ENCODE data around the gene SLC29A2.
"Not testable (repeated sequence)": the region's sequence is repeated elsewhere in the genome, so short reads cannot be mapped to it uniquely, and the experiment has no call there.

SLC29A2 gene

GRCh38 chr11:66320289-66320688 is 51.3 kb downstream of the SLC29A2 start:
- H3K9ac ChIP-seq (ENCODE audit: low read length); H3K36me3 ChIP-seq (ENCODE audit: control insufficient read depth, insufficient read depth, low read length); H3K27me3 ChIP-seq (ENCODE audit: control insufficient read depth, insufficient read depth, low read length); H3K4me3 ChIP-seq (ENCODE audit: low read depth, low read length); H3K9me3 ChIP-seq (ENCODE audit: control insufficient read depth, insufficient read depth, low read depth, low read length); H3K27ac ChIP-seq (ENCODE audit: low read depth, low read length): not testable (repeated sequence)
- peaks cover 35% of the 10 kb centered on the region for H3K4me1 ChIP-seq (ENCODE audit: control insufficient read depth, insufficient read depth, low read length)

DNA sequence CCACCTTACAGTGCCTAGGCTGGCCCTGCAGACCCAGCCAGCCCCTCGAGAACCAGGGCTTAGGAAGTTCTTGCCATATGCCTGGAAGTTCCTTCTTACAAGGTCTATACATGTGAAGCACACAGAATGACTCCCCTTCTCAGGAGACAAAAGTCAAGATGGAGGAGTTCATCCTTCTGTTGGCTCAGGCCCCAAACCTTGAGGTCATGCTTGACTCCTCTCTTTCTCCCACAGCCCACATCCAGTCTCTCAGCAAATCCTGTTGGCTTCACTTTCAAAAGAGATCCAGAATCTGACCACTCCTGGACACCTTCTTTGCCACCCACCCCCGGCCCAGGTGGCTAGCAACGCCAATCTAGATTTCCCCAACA is 53.0 kb downstream of the SLC29A2 start:
- H3K27ac ChIP-seq (ENCODE audit: low read depth, low read length), result no peak overlapping the region
- H3K9ac ChIP-seq (ENCODE audit: low read length), result no peak overlapping the region
- no peak overlapping the region for H3K4me3 ChIP-seq (ENCODE audit: low read depth, low read length)
- H3K27me3 ChIP-seq (ENCODE audit: control insufficient read depth, insufficient read depth, low read length), result no peaks in the 10 kb centered on the region; the same call in 1 of the 2 replicates
- peaks cover 29% of the 10 kb centered on the region for H3K4me1 ChIP-seq (ENCODE audit: control insufficient read depth, insufficient read depth, low read length)
- peaks cover 4% of the 10 kb centered on the region; the same call in 1 of the 2 replicates for H3K9me3 ChIP-seq (ENCODE audit: control insufficient read depth, insufficient read depth, low read depth, low read length)
- no peaks in the 10 kb centered on the region for H3K36me3 ChIP-seq (ENCODE audit: control insufficient read depth, insufficient read depth, low read length)

DNA sequence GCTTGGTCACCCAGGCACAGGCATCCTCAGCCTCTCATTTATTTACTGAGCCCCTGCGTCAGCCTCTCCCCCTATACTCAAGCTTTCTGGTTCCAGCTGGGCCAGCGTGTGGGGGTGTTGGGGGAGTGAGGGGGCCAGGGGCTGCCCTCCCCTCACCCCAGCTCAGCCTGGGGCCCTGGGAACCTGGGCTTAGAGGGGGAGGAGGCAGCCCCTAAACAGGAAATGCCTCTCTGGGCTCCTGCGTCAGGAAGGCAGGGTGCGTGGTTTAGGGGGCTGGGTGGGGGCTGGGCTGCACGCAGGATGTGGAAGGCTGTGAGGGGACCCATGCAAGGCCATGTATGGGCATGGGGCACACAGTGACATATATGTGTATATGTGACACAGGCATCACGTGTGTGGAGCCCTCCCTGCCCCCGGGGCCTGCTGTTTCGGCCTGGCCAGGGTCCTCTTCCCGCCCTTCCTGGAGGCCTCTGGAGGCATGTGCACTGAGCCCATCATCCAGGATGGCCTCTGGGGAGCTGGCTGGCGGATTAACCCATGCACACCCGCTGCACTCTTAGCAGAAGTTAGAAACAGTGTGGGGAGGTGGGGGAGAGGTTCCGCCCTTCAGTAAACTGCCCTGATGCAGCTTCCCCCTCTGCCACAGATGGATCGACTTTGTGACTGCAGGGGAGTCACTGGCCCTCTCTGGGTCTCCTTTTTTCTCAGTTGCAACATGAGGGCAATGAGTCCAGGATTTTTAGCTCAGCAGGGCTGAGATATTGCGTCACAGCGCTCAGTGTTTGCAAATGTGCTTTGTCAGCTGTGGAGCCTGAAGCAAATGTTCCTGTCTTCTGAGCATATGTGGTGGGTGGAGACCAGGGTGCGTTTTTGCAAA is 53.6 kb downstream of the SLC29A2 start:
- Histone ChIP-seq H3K36me3 (ENCODE audit: control insufficient read depth, insufficient read depth, low read length) (no peaks in the 10 kb centered on the region), H3K4me1 (ENCODE audit: control insufficient read depth, insufficient read depth, low read length) (peaks cover 29% of the 10 kb centered on the region), H3K9ac (ENCODE audit: low read length) (peak overlapping the region; percentile 20), H3K9me3 (ENCODE audit: control insufficient read depth, insufficient read depth, low read depth, low read length) (peaks cover 4% of the 10 kb centered on the region; the same call in 1 of the 2 replicates), H3K4me3 (ENCODE audit: low read depth, low read length) (0 out of 2 replicates have a peak overlapping the region, but pooled peaks have one; percentile 1), H3K27ac (ENCODE audit: low read depth, low read length) (peak overlapping the region; percentile 43; the same call in 1 of the 2 replicates), H3K27me3 (ENCODE audit: control insufficient read depth, insufficient read depth, low read length) (no peaks in the 10 kb centered on the region; the same call in 1 of the 2 replicates)

DNA sequence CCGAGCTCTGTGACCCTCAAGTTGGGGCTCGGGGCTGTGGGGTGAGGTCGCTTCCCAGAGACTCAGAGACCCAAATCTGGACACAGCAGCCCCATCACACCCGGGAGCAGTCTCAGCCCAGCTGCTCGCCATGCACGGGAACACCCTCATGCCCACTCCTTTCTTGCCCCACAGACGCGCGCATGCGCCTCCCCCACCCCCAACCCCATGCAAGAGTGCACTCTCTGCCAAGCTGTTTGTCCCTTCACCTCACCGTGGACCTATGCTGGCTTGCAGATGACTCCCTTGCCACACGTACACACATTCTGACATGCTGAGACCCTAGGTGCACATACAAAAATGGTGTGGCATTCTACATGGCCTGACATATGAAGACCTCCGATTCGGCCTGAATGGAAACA is 54.2 kb downstream of the SLC29A2 start:
- Histone ChIP-seq H3K27me3 (ENCODE audit: control insufficient read depth, insufficient read depth, low read length) (no peaks in the 10 kb centered on the region; the same call in 1 of the 2 replicates), H3K36me3 (ENCODE audit: control insufficient read depth, insufficient read depth, low read length) (no peaks in the 10 kb centered on the region), H3K9me3 (ENCODE audit: control insufficient read depth, insufficient read depth, low read depth, low read length) (peaks cover 4% of the 10 kb centered on the region; the same call in 1 of the 2 replicates), H3K4me1 (ENCODE audit: control insufficient read depth, insufficient read depth, low read length) (peaks cover 29% of the 10 kb centered on the region), H3K4me3 (ENCODE audit: low read depth, low read length) (0 out of 2 replicates have a peak overlapping the region, but pooled peaks have one; percentile 1), H3K27ac (ENCODE audit: low read depth, low read length) (peak overlapping the region; percentile 43; the same call in 1 of the 2 replicates), H3K9ac (ENCODE audit: low read length) (peak overlapping the region; percentile 20)

- Histone ChIP-seq H3K27ac (ENCODE audit: low read depth, low read length) (peak within 1 kb of the TSS; percentile 43; the same call in 1 of the 2 replicates), H3K36me3 (ENCODE audit: control insufficient read depth, insufficient read depth, low read length) (no peaks in the 10 kb centered on the region), H3K4me1 (ENCODE audit: control insufficient read depth, insufficient read depth, low read length) (peaks cover 29% of the 10 kb centered on the region), H3K9me3 (ENCODE audit: control insufficient read depth, insufficient read depth, low read depth, low read length) (peaks cover 4% of the 10 kb centered on the region; the same call in 1 of the 2 replicates), H3K9ac (ENCODE audit: low read length) (peak within 1 kb of the TSS; percentile 20), H3K27me3 (ENCODE audit: control insufficient read depth, insufficient read depth, low read length) (no peaks in the 10 kb centered on the region; the same call in 1 of the 2 replicates), H3K4me3 (ENCODE audit: low read depth, low read length) (0 out of 2 replicates have a peak within 1 kb of the TSS, but pooled peaks have one; percentile 1)
Measured at GRCh38 chr11:66316849-66317251, 54.7 kb downstream of the SLC29A2 start, which contains the start of gene CD248. Gene CD248 (minus strand): TSS chr11:66317044. CDS start chr11:66317027, 17 bp downstream.

DNA sequence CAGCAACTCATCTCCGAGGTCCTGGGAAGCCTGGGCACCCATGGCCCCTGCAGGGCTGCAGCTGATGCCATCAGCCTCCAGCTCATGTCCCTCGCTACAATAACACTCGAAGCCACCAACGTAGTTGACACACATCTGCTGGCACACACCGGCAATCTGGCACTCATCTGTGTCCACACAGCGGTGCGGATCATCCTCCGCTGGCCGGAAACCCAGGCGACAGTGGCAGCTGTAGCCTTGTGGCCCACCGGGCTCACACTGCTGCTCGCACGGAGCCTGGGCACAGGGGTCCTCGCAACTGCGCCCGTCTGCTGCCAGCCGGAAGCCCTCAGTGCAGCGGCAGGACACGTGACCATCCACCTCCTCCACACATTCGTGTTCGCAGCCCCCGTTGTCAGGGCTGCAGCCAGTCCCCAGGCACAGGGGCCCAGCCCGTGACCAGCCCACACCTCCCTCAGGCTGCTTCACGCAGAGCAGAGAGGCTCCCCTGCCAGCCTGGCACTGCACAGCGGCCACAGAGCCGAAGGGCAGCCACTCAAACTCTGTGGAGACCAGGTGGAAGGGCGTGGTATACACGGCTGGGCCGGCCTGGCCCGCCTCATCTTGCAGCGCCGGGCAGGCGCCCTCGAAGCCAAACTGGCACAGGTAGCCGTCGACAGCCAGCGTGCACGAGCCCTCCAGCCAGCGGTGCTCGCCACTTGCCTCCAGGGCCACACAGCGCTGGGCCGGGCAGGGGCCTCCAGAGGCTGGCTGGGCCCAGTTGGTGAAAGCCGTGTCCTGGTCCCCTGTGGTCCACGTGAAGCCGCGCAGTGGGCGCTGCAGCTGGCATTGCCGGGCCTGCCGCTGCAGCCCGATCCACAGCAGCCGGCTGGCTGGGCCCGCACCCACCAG is 55.4 kb downstream of the SLC29A2 start:
- Histone ChIP-seq H3K36me3 (ENCODE audit: control insufficient read depth, insufficient read depth, low read length) (no peaks in the 10 kb centered on the region), H3K9me3 (ENCODE audit: control insufficient read depth, insufficient read depth, low read depth, low read length) (peaks cover 4% of the 10 kb centered on the region; the same call in 1 of the 2 replicates), H3K4me3 (ENCODE audit: low read depth, low read length) (no peak overlapping the region), H3K27ac (ENCODE audit: low read depth, low read length) (no peak overlapping the region), H3K27me3 (ENCODE audit: control insufficient read depth, insufficient read depth, low read length) (no peaks in the 10 kb centered on the region; the same call in 1 of the 2 replicates), H3K9ac (ENCODE audit: low read length) (no peak overlapping the region), H3K4me1 (ENCODE audit: control insufficient read depth, insufficient read depth, low read length) (peaks cover 33% of the 10 kb centered on the region)

GRCh38 chr11:66315498-66315885 is 56.1 kb downstream of the SLC29A2 start:
- H3K9ac ChIP-seq (ENCODE audit: low read length), result no peak overlapping the region
- H3K27ac ChIP-seq (ENCODE audit: low read depth, low read length), result no peak overlapping the region
- H3K4me1 ChIP-seq (ENCODE audit: control insufficient read depth, insufficient read depth, low read length), result peaks cover 36% of the 10 kb centered on the region

GRCh38 chr11:66314561-66315497 is 56.7 kb downstream of the SLC29A2 start:
- Histone ChIP-seq H3K9ac (ENCODE audit: low read length) (no peak overlapping the region), H3K9me3 (ENCODE audit: control insufficient read depth, insufficient read depth, low read depth, low read length) (peaks cover 4% of the 10 kb centered on the region; the same call in 1 of the 2 replicates), H3K36me3 (ENCODE audit: control insufficient read depth, insufficient read depth, low read length) (no peaks in the 10 kb centered on the region), H3K27ac (ENCODE audit: low read depth, low read length) (no peak overlapping the region), H3K27me3 (ENCODE audit: control insufficient read depth, insufficient read depth, low read length) (no peaks in the 10 kb centered on the region; the same call in 1 of the 2 replicates), H3K4me1 (ENCODE audit: control insufficient read depth, insufficient read depth, low read length) (peaks cover 36% of the 10 kb centered on the region), H3K4me3 (ENCODE audit: low read depth, low read length) (no peak overlapping the region)

More at GRCh38 chr11:66315498-66315885, 56.1 kb downstream of the SLC29A2 start:
- Histone ChIP-seq H3K4me3 (ENCODE audit: low read depth, low read length) (no peak overlapping the region), H3K36me3 (ENCODE audit: control insufficient read depth, insufficient read depth, low read length) (no peaks in the 10 kb centered on the region), H3K9me3 (ENCODE audit: control insufficient read depth, insufficient read depth, low read depth, low read length) (peaks cover 4% of the 10 kb centered on the region; the same call in 1 of the 2 replicates), H3K27me3 (ENCODE audit: control insufficient read depth, insufficient read depth, low read length) (no peaks in the 10 kb centered on the region; the same call in 1 of the 2 replicates)

DNA sequence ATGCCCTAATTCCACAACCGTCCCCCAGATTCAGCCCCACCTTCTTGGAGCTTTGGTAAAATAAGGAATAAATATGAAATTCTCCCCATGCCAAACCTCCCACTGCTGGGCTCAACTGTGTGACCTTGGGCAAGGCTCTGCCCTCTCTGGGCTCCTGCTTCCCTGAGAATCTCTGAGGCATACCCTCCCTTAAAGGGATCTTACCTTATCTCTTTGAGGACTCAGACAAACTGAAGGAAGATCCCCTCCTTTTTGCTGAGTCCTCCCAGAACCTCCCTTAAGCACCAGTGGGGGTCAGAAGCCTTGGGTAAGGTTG is 57.4 kb downstream of the SLC29A2 start:
- peak overlapping the region; percentile 59 for H3K9ac ChIP-seq (ENCODE audit: low read length)
- no peak overlapping the region; the same call in 1 of the 2 replicates for H3K27ac ChIP-seq (ENCODE audit: low read depth, low read length)
- 0 out of 2 replicates have a peak overlapping the region, but pooled peaks have one; percentile 56 for H3K4me3 ChIP-seq (ENCODE audit: low read depth, low read length)
- H3K4me1 ChIP-seq (ENCODE audit: control insufficient read depth, insufficient read depth, low read length), result peaks cover 36% of the 10 kb centered on the region
- no peaks in the 10 kb centered on the region; the same call in 1 of the 2 replicates for H3K27me3 ChIP-seq (ENCODE audit: control insufficient read depth, insufficient read depth, low read length)
- H3K36me3 ChIP-seq (ENCODE audit: control insufficient read depth, insufficient read depth, low read length), result no peaks in the 10 kb centered on the region
- H3K9me3 ChIP-seq (ENCODE audit: control insufficient read depth, insufficient read depth, low read depth, low read length), result peaks cover 3% of the 10 kb centered on the region; the same call in 1 of the 2 replicates
